ENCODE measurements around the gene APBA3. TPM values are rescaled to one million over a fixed set of nuclear protein-coding genes. Genes with fewer than 3 reads are reported as not detected.

APBA3 gene
- polyA plus RNA-seq, 2 of the 4 experiments (the other 2 are of a cell fraction): 5.5 to 10.0 TPM

DNA sequence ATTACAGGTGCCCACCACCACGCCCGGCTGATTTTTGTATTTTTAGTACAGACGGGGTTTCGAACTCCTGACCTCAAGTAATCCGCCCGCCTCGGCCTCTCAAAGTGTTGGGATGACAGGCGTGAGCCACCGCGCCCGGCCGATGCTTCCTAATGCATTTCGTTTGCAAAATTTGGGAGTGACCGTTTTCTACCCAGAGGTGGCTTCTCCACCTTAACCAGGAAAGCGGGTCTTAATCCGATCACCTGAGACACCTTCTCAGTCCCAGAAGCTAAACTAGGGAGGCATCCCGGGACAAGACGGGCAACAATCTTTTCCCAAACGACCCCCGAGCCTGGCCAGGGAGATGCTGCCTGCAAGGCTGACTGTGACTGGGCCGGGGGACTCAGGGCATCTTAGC, 39.5 kb upstream of the APBA3 start:
- TF ChIP-seq JUN (IDR thresholded peaks at IDR 0.05) (no peak), POLR2AphosphoS2 (conservative IDR thresholded peaks at IDR 0.05; ENCODE audit: low read length) (no peak), RFX5 (IDR thresholded peaks at IDR 0.05) (no peak), HEYL (CRISPR knock-in tag; IDR thresholded peaks at IDR 0.05) (no peak), RAD21 (conservative IDR thresholded peaks at IDR 0.05 in 1 of 2, IDR thresholded peaks at IDR 0.05 in 1 of 2) (no peak), POLR2A (IDR thresholded peaks at IDR 0.05; ENCODE audit: low read length) (no peak), CBX2 (IDR thresholded peaks at IDR 0.05; ENCODE audit: borderline replicate concordance, low read depth) (no peak), GATA3 (IDR thresholded peaks at IDR 0.05; ENCODE audit: borderline replicate concordance) (no peak), HDAC2 (IDR thresholded peaks at IDR 0.05) (no peak)
- TF ChIP-seq, protein P1, sequence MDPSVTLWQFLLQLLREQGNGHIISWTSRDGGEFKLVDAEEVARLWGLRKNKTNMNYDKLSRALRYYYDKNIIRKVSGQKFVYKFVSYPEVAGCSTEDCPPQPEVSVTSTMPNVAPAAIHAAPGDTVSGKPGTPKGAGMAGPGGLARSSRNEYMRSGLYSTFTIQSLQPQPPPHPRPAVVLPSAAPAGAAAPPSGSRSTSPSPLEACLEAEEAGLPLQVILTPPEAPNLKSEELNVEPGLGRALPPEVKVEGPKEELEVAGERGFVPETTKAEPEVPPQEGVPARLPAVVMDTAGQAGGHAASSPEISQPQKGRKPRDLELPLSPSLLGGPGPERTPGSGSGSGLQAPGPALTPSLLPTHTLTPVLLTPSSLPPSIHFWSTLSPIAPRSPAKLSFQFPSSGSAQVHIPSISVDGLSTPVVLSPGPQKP (IDR thresholded peaks at IDR 0.05; ENCODE audit: low read depth, low read length): no peak
- TF ChIP-seq, protein P2, sequence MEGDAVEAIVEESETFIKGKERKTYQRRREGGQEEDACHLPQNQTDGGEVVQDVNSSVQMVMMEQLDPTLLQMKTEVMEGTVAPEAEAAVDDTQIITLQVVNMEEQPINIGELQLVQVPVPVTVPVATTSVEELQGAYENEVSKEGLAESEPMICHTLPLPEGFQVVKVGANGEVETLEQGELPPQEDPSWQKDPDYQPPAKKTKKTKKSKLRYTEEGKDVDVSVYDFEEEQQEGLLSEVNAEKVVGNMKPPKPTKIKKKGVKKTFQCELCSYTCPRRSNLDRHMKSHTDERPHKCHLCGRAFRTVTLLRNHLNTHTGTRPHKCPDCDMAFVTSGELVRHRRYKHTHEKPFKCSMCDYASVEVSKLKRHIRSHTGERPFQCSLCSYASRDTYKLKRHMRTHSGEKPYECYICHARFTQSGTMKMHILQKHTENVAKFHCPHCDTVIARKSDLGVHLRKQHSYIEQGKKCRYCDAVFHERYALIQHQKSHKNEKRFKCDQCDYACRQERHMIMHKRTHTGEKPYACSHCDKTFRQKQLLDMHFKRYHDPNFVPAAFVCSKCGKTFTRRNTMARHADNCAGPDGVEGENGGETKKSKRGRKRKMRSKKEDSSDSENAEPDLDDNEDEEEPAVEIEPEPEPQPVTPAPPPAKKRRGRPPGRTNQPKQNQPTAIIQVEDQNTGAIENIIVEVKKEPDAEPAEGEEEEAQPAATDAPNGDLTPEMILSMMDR (IDR thresholded peaks at IDR 0.05): no peak
- no peak overlapping the region for H3K4me2 ChIP-seq
- H3K4me3 ChIP-seq: no peak overlapping the region
- CTCF ChIA-PET: no interaction called here
- H3K27ac ChIP-seq: no peak overlapping the region
- POLR2A ChIA-PET: no interaction called here
- ATAC-seq (no peak), DNase-seq (ENCODE audit: low read depth in 1 of 2, low spot score in 1 of 2) (no peak), FAIRE-seq (no peak)
- peaks cover 16% of the 10 kb centered on the region; the same call in 2 of the 3 replicates for H3K9me3 ChIP-seq
- WGBS (ENCODE audit: missing lambda C conversion rate): 68% methylated on average over 20 of the region's 21 CpGs
- no peaks in the 10 kb centered on the region for H3K4me1 ChIP-seq

DNA sequence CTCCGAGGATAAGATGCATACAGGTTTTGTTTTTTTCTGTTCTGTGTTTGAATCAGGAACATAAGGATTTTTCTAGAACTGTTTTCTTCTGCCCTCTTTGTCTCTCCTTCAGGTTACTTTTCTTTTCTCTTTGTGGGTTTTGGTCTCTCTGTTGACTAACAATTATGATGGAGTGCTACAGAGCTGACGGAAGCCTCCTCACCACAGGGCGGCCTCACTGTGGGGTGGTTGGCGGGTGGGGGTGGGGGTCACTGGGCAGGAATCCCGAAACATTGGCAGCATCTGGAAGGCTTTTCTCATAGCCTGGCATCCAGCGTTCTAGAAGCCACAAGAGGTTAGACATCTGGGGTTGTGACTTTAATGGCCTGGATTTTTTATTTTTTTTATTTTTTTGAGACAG, 36.6 kb upstream of the APBA3 start:
- ATAC-seq (no peak), FAIRE-seq (no peak), DNase-seq (ENCODE audit: low read depth in 1 of 2, low spot score in 1 of 2) (no peak)
- TF ChIP-seq CHD4 (IDR thresholded peaks at IDR 0.05; ENCODE audit: borderline replicate concordance): no peak
- TF ChIP-seq RNF2 (IDR thresholded peaks at IDR 0.05; ENCODE audit: borderline replicate concordance, low read depth): no peak
- no peak for TF ChIP-seq HOXA7 (CRISPR knock-in tag; IDR thresholded peaks at IDR 0.05)
- TF ChIP-seq, protein P2 (IDR thresholded peaks at IDR 0.05): no peak
- TF ChIP-seq PHF8 (IDR thresholded peaks at IDR 0.05; ENCODE audit: borderline replicate concordance, low read depth): no peak
- TF ChIP-seq CEBPB (IDR thresholded peaks at IDR 0.05): no peak
- TF ChIP-seq NPAS2 (CRISPR knock-in tag; IDR thresholded peaks at IDR 0.05; ENCODE audit: borderline replicate concordance): no peak
- no peak for TF ChIP-seq RFX5 (IDR thresholded peaks at IDR 0.05)
- no peak for TF ChIP-seq ZC3H11A (IDR thresholded peaks at IDR 0.05)
- TF ChIP-seq FOSL2 (IDR thresholded peaks at IDR 0.05): no peak
- TF ChIP-seq FOSL2 (CRISPR knock-in tag; IDR thresholded peaks at IDR 0.05): no peak
- TF ChIP-seq POLR2AphosphoS2 (conservative IDR thresholded peaks at IDR 0.05; ENCODE audit: low read length): no peak
- 38% methylated on average over 6 of the region's 6 CpGs for WGBS (ENCODE audit: missing lambda C conversion rate)
- no peak overlapping the region for H3K4me2 ChIP-seq
- H3K4me3 ChIP-seq: no peak overlapping the region
- no peak overlapping the region for H3K27ac ChIP-seq
- H3K9me3 ChIP-seq: peaks cover 16% of the 10 kb centered on the region; the same call in 2 of the 3 replicates
- no peaks in the 10 kb centered on the region for H3K4me1 ChIP-seq
- ChIA-PET POLR2A (interaction anchor here (0.6 kb wide), 1 partner anchor 35 kb away, joined by 4 read pairs; no protein-coding TSS in a partner anchor), CTCF (no interaction called here)

Data from A549 (cell line).